WTC11 (cell line): Measurements from ENCODE around the gene CRK. TPM values are rescaled to one million over a fixed set of nuclear protein-coding genes. Genes with fewer than 3 reads are reported as not detected.
A peak's percentile ranks its signal among the peaks of the same experiment; 100 is the strongest.

Experiments
- ATAC-seq: fragments of 200-7000 bp; cut with Tn5 transposase; 2 replicates; pipeline ENCODE4 v1.10.0; 2021; ENCODE audit warnings: mild to moderate bottlenecking, moderate library complexity
- CTCF ChIA-PET: fragments of 300-600 bp; sonication (Branson Sonifier 250); formaldehyde crosslinking; loops from one replicate; lab custom pipeline; 2021; ENCODE audit warnings: antibody characterized with exemption; lab: Charles Lee
- POLR2A ChIA-PET: fragments of 350-600 bp; sonication (Branson Sonifier 250); formaldehyde crosslinking; loops from one replicate; lab custom pipeline; 2021; ENCODE audit warnings: antibody characterized with exemption; lab: Charles Lee
- DNase-seq: peaks from one replicate; pipeline ENCODE4 v3.0.0; 2021; ENCODE audit warnings: low spot score
- H3K27ac Mint-ChIP-seq: 2 replicates; pipeline ENCODE4 v1.8.0; 2021; ENCODE audit warnings: mixed read lengths
- H3K27me3 Mint-ChIP-seq: 2 replicates; pipeline ENCODE4 v1.8.0; 2021; ENCODE audit warnings: low read depth, mild to moderate bottlenecking, moderate library complexity, mixed read lengths
- H3K36me3 Mint-ChIP-seq: 2 replicates; pipeline ENCODE4 v1.8.0; 2021; ENCODE audit warnings: mixed read lengths
- H3K4me1 Mint-ChIP-seq: 2 replicates; pipeline ENCODE4 v1.8.0; 2022; ENCODE audit warnings: mixed read lengths
- H3K4me3 Mint-ChIP-seq: 2 replicates; pipeline ENCODE4 v1.8.0; 2021; ENCODE audit warnings: mild to moderate bottlenecking, moderate library complexity, mixed read lengths
- H3K9me3 Mint-ChIP-seq: 2 replicates; pipeline ENCODE4 v1.8.0; 2021; ENCODE audit warnings: mixed read lengths
- ETV6 ChIP-seq: sonication (generic); formaldehyde crosslinking; IDR thresholded peaks from 2 replicates; pipeline ENCODE4 v1.8.1; 2022; ENCODE audit warnings: mild to moderate bottlenecking, missing genetic modification reagents
- KAT7 ChIP-seq: sonication (generic); formaldehyde crosslinking; IDR thresholded peaks from 2 replicates; pipeline ENCODE4 v1.8.1; 2023; ENCODE audit warnings: missing genetic modification reagents, mild to moderate bottlenecking, borderline replicate concordance
- NFATC4 ChIP-seq: fragments of 250-450 bp; sonication (Bioruptor Pico); IDR thresholded peaks from 2 replicates; pipeline ENCODE4 v1.9.0; 2021; ENCODE audit warnings: mild to moderate bottlenecking
- SOX15 ChIP-seq: fragments of 250-450 bp; sonication (Bioruptor Pico); IDR thresholded peaks from 2 replicates; pipeline ENCODE4 v1.9.0; 2021; ENCODE audit warnings: mild to moderate bottlenecking
- ZNF416 ChIP-seq: fragments of 250-450 bp; sonication (Bioruptor Pico); IDR thresholded peaks from 2 replicates; pipeline ENCODE4 v1.9.0; 2021; ENCODE audit warnings: mild to moderate bottlenecking, inconsistent platforms
- total RNA-seq: library from RNA; stranded (reverse); gene quantifications from 3 replicates; pipeline ENCODE4 v1.2.3, GENCODE V29; 2021
- TF ChIP-seq, protein P1 (sequence below): sonication (generic); formaldehyde crosslinking; IDR thresholded peaks from 2 replicates; pipeline ENCODE4 v1.8.1; 2022; ENCODE audit warnings: mild to moderate bottlenecking, moderate library complexity, missing genetic modification reagents
- TF ChIP-seq, protein P2 (sequence below): sonication (generic); formaldehyde crosslinking; IDR thresholded peaks from 2 replicates; pipeline ENCODE4 v1.8.1; 2023; ENCODE audit warnings: mild to moderate bottlenecking, moderate library complexity, missing genetic modification reagents
- TF ChIP-seq, protein P3 (sequence below): sonication (generic); formaldehyde crosslinking; IDR thresholded peaks from 2 replicates; pipeline ENCODE4 v1.8.1; 2023; ENCODE audit warnings: mild to moderate bottlenecking, missing genetic modification reagents, borderline replicate concordance

CRK gene
- total RNA-seq, 1 experiment from 2014 or later, result 45.2 TPM

DNA sequence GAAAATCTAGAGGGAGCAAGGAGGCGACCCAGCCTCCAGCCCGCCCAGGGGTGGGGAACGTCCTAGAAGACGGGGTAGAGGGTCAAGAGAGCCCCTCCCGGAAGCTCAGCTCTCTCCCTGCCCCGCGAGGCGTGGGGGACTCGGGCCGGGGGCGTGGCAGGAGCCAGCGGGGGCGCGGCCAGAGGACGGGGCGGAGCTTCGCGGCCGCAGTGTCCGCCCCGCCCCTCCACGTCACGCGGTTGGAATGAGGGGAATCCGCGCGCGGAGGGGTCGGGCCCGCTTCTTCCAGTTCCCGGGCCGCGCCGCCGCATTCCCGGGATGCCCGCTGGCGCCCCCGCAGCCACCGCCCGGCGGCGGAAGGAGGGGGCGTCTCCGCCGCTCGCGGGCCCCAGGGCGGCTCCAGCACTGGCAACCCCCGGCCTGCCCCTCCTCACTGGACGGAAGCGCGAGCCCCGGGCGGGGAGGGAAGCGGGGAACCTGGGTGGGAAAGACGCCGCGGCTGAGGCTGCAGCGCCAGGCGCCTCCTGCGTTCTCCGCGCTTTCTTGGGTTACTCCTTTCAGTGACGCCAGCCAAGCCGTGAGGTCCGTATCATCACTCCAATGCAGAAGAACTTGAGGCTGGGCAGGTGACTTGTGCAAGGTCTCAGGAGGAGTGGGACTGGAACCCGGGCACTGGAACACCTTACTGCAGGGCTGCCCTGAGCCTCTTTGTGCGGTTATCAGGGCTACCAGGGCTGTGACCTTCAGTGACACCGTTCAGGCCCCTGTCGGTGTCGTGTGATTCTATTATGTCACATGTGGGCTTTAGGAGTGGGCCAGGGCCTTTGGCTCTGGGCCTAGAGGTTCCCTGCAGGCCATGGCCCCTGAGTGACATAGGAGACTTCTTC lies 32.1 kb upstream of the CRK start (continued):
- TF ChIP-seq, protein P1, sequence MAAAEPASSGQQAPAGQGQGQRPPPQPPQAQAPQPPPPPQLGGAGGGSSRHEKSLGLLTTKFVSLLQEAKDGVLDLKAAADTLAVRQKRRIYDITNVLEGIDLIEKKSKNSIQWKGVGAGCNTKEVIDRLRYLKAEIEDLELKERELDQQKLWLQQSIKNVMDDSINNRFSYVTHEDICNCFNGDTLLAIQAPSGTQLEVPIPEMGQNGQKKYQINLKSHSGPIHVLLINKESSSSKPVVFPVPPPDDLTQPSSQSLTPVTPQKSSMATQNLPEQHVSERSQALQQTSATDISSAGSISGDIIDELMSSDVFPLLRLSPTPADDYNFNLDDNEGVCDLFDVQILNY (CRISPR knock-in tag), result 0 out of 2 replicates have a peak, but pooled peaks have one; percentile 38

DNA sequence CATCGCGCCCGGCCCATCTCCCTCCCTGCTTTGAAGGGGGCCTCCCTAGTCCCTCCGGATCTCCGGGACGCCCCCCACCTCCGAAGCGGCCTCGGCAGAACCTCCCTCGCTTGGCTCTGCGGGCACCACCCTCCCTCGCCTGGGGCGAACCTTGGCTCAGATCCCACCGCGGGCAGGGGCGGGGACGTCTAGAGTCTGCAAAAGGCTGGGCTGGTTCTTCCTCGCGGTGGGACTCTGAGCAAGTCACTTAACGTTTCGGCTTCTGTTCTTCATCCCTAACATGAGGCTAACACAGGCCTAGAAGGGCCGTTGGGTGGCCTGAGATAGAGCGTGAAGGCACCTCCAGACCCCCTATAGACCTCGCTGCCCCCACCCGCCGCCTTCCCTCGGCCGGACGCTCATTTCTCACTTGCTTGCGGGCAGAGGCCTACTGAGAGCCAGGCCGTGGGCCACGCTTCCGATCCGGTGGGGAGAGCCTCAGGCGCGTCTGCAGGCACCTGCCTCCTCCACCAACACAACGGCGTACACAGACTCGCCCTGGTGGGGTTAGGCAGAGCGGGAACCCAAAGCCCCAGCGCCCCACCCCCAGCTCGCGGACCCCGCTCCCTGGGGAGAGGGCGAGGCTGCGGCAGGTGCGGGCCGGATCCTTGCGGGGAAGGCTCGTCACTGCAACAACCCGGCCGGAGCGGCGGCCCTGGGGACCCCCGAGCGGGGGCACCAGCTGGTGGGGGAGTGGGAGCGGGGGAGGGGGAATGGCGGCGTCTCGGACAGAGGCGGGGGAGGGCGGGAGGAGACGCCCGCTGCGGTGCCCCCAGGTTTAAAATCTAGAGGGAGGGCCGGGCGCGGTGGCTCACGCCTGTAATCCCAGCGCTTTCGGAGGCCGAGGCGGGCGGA lies 31.0 kb upstream of the CRK start:
- Mint-ChIP-seq H3K27ac (peak overlapping the region; percentile 73; the same call in 1 of the 2 replicates), H3K36me3 (peaks cover 9% of the 10 kb centered on the region), H3K4me3 (peak overlapping the region; percentile 82), H3K27me3 (peaks cover 11% of the 10 kb centered on the region), H3K9me3 (no peaks in the 10 kb centered on the region), H3K4me1 (peaks cover 34% of the 10 kb centered on the region)
- ChIA-PET CTCF (interaction anchor here (0.5 to 3.8 kb wide), 9 partner anchors 25 to 213 kb away, joined by 3 to 20 read pairs (median 4); partner anchors contain the start of genes INPP5K and RILP), POLR2A (interaction anchor here (0.7 to 1.7 kb wide), 2 partner anchors 29 to 36 kb away, joined by 4 to 9 read pairs; partner anchors contain the start of gene INPP5K)
- DNase-seq (peak; percentile 64), ATAC-seq (no peak)
- TF ChIP-seq NFATC4 (no peak), KAT7 (CRISPR knock-in tag) (peak; percentile 48; the same call in 1 of the 2 replicates), ZNF416 (CRISPR knock-in tag) (0 out of 2 replicates have a peak, but pooled peaks have one; percentile 8), SOX15 (CRISPR knock-in tag) (no peak), ETV6 (CRISPR knock-in tag) (0 out of 2 replicates have a peak, but pooled peaks have one; percentile 19)

DNA sequence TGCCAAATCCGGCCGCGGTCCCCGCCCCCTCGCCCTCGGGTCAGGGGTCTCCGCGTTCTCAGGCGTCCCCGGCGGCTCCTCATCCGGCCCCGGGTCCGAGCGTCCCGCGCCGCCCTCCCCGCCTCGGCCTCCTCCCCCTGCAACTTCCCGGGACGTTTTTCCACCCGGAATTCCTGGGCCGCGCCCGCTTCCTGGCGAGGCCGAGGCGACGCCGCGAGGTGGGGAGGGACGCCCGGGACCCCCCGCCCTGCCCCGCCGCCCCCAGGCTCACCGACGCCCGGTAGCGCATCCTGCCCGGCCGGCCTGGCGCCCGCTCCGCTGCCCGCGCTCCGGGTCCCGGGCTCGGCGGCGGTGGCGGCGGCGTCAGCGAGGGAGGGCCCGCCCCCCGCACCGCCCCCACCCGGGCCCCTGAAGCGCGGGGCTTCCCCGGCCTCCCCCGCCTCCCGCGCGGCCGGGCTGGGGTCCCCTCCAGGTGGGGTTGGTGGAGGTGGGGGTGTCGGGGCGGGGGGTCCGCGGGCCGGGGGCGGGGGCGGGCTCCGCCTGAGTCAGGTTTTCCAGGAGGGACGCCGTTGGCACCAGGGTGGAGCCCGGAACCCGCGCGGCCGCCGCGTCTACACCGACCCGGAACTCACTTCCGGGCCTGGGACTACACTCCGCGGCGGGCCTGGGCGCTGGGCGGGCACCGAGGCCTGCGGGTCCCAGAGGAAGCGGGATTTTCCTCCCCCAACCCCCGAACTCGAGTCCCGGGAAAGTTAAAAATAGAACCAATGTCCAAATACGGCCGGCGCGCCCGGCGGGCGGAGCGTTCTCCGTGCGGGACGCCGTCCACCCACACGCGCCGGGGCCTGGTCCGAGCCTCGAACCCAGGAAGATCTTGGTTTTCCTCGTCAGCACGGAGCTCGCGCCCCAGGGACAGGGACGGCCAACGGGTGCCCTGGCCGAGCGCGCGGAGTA lies 29.7 kb upstream of the CRK start:
- peak; percentile 73 for DNase-seq
- H3K36me3 Mint-ChIP-seq, result peaks cover 20% of the 10 kb centered on the region
- CTCF ChIA-PET, result interaction anchor here (0.6 to 1.4 kb wide), 10 partner anchors 13 to 212 kb away, joined by 3 to 14 read pairs (median 4); partner anchors contain the start of gene INPP5K
- no peaks in the 10 kb centered on the region for H3K9me3 Mint-ChIP-seq
- no peak overlapping the region for H3K27ac Mint-ChIP-seq
- H3K27me3 Mint-ChIP-seq, result peaks cover 11% of the 10 kb centered on the region
- peak overlapping the region; percentile 79 for H3K4me3 Mint-ChIP-seq
- TF ChIP-seq, protein P2, sequence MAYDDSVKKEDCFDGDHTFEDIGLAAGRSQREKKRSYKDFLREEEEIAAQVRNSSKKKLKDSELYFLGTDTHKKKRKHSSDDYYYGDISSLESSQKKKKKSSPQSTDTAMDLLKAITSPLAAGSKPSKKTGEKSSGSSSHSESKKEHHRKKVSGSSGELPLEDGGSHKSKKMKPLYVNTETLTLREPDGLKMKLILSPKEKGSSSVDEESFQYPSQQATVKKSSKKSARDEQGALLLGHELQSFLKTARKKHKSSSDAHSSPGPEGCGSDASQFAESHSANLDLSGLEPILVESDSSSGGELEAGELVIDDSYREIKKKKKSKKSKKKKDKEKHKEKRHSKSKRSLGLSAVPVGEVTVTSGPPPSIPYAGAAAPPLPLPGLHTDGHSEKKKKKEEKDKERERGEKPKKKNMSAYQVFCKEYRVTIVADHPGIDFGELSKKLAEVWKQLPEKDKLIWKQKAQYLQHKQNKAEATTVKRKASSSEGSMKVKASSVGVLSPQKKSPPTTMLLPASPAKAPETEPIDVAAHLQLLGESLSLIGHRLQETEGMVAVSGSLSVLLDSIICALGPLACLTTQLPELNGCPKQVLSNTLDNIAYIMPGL (CRISPR knock-in tag), result 0 out of 2 replicates have a peak, but pooled peaks have one; percentile 30
- TF ChIP-seq, protein P3, sequence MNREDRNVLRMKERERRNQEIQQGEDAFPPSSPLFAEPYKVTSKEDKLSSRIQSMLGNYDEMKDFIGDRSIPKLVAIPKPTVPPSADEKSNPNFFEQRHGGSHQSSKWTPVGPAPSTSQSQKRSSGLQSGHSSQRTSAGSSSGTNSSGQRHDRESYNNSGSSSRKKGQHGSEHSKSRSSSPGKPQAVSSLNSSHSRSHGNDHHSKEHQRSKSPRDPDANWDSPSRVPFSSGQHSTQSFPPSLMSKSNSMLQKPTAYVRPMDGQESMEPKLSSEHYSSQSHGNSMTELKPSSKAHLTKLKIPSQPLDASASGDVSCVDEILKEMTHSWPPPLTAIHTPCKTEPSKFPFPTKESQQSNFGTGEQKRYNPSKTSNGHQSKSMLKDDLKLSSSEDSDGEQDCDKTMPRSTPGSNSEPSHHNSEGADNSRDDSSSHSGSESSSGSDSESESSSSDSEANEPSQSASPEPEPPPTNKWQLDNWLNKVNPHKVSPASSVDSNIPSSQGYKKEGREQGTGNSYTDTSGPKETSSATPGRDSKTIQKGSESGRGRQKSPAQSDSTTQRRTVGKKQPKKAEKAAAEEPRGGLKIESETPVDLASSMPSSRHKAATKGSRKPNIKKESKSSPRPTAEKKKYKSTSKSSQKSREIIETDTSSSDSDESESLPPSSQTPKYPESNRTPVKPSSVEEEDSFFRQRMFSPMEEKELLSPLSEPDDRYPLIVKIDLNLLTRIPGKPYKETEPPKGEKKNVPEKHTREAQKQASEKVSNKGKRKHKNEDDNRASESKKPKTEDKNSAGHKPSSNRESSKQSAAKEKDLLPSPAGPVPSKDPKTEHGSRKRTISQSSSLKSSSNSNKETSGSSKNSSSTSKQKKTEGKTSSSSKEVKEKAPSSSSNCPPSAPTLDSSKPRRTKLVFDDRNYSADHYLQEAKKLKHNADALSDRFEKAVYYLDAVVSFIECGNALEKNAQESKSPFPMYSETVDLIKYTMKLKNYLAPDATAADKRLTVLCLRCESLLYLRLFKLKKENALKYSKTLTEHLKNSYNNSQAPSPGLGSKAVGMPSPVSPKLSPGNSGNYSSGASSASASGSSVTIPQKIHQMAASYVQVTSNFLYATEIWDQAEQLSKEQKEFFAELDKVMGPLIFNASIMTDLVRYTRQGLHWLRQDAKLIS (CRISPR knock-in tag), result no peak
- TF ChIP-seq, all 79 proteins: peak for 1
- no peak; the same call in 1 of the 2 replicates for ATAC-seq
- H3K4me1 Mint-ChIP-seq, result peaks cover 34% of the 10 kb centered on the region
- POLR2A ChIA-PET, result interaction anchor here (0.7 to 1.0 kb wide), 2 partner anchors 23 to 31 kb away, joined by 3 read pairs; partner anchors contain the start of gene INPP5K
